Right lobe of liver (tissue), 4 donors: Measurements from ENCODE around the gene HCK.

Experiments
- CTCF ChIP-seq, 4 donors: fragments of 200-600 bp in 3 of 4; fragments of 450-650 bp in 1 of 4; IDR thresholded peaks; one replicate each; pipeline versions ENCODE4 v1.5.1 to v1.8.0; 2016 to 2022; ENCODE audit warnings: antibody characterized with exemption in 4 of 4, mild to moderate bottlenecking in 2 of 4
- POLR2A ChIP-seq: fragments of 450-650 bp; IDR thresholded peaks from one replicate; pipeline ENCODE4 v1.6.1; 2017; ENCODE audit warnings: antibody characterized with exemption, mild to moderate bottlenecking
- donor health status: DM: no; HTN: no; CAD: no.
- donor health status: DM: no; HTN: no; CAD: no.
- donor health status: DM: no; HTN: yes; CAD: no.

- TF ChIP-seq CTCF (IDR thresholded peaks at IDR 0.05) (no peak), POLR2A (no peak)
These were observed 48.7 kb upstream of the HCK start for GRCh38 chr20:32003325-32003724.
